Endothelial cell of umbilical vein (primary cell): ENCODE measurements around the gene PRSS21. TPM values are rescaled to one million over a fixed set of nuclear protein-coding genes. Genes with fewer than 3 reads are reported as not detected.

ENCODE experiments used
- BruUV-seq: library from RNA; stranded (reverse); fragments of 400-500 nt; replicated peaks from 2 replicates; lab custom pipeline; 2021; lab: Mats Ljungman, UMichigan
- CTCF ChIA-PET: fragments of 300-600, 350-600 bp; sonication (Branson Sonifier 250); formaldehyde crosslinking; loops from one replicate; lab custom pipeline; 2021; ENCODE audit warnings: antibody characterized with exemption, inconsistent platforms; lab: Charles Lee
- POLR2A ChIA-PET: fragments of 300-600, 350-600 bp; sonication (Branson Sonifier 250); formaldehyde crosslinking; loops from one replicate; lab custom pipeline; 2021; ENCODE audit warnings: antibody characterized with exemption, inconsistent platforms; lab: Charles Lee
- DNase-seq: peaks from one replicate; pipeline ENCODE4 v3.0.0-alpha.2; 2011; ENCODE audit warnings: low read depth, low spot score
- FAIRE-seq: peaks from 2 replicates; lab custom pipeline; 2011; peaks lifted over from hg19 to GRCh38; lab: Jason Lieb, UNC
- H2AFZ ChIP-seq: 2 replicates; pipeline ENCODE4 v1.6.0; 2012; ENCODE audit warnings: low read depth, low read length, control low read depth, inconsistent platforms
- H3K27ac ChIP-seq: 2 replicates; pipeline ENCODE4 v1.5.1; 2011; ENCODE audit warnings: low read depth, mild to moderate bottlenecking, control low read depth, low read length, moderate library complexity; ENCODE audit not compliant: insufficient read depth
- H3K27me3 ChIP-seq, 2 experiments: 2 replicates each; pipeline versions ENCODE4 v1.6.0 to v1.6.1; 2011; ENCODE audit warnings: low read length in 2 of 2, mixed read lengths in 1 of 2; ENCODE audit not compliant: control insufficient read depth in 2 of 2, insufficient read depth in 2 of 2
- H3K36me3 ChIP-seq, 2 experiments: 2 replicates in 1 of 2; 3 replicates in 1 of 2; pipeline ENCODE4 v1.5.1; 2011; ENCODE audit warnings: low read length in 2 of 2, mild to moderate bottlenecking in 1 of 2, moderate library complexity in 1 of 2; ENCODE audit not compliant: control insufficient read depth in 2 of 2, insufficient read depth in 2 of 2; ENCODE audit errors: extremely low read depth in 1 of 2
- H3K4me1 ChIP-seq: 3 replicates; pipeline ENCODE4 v1.5.1; 2011; ENCODE audit warnings: mild to moderate bottlenecking, low read length; ENCODE audit not compliant: control insufficient read depth, insufficient read depth; ENCODE audit errors: extremely low read depth
- H3K4me2 ChIP-seq: 2 replicates; pipeline ENCODE4 v1.6.1; 2011; ENCODE audit warnings: low read length, control low read depth, mixed read lengths; ENCODE audit not compliant: insufficient read depth
- H3K4me3 ChIP-seq, 3 experiments: fragments of 200-600 bp in 1 of 3; sonication (generic), shearing (Covaris generic) in 1 of 3; replicated peaks in 1 of 3; 2 replicates each; pipeline ENCODE4 v1.5.1; 2011 to 2016; ENCODE audit warnings: control low read depth in 3 of 3, low read length in 3 of 3, mild to moderate bottlenecking in 2 of 3, inconsistent platforms in 1 of 3, low read depth in 1 of 3, moderate library complexity in 1 of 3; ENCODE audit not compliant: insufficient read depth in 1 of 3
- H3K79me2 ChIP-seq: 2 replicates; pipeline ENCODE4 v1.6.0; 2012; ENCODE audit warnings: low read length, inconsistent platforms; ENCODE audit not compliant: control insufficient read depth, insufficient read depth
- H3K9ac ChIP-seq: replicated peaks from 2 replicates; pipeline ENCODE3; 2011; ENCODE audit warnings: low read length, control low read depth; ENCODE audit not compliant: insufficient read depth; ENCODE audit errors: extremely low read depth
- H3K9me1 ChIP-seq: replicated peaks from 3 replicates; pipeline ENCODE4 v1.6.0; 2011; ENCODE audit warnings: mild to moderate bottlenecking, low read length; ENCODE audit not compliant: control insufficient read depth, insufficient read depth; ENCODE audit errors: extremely low read depth
- H3K9me3 ChIP-seq: replicated peaks from 2 replicates; pipeline ENCODE4 v1.5.1; 2012; ENCODE audit warnings: low read length, inconsistent platforms; ENCODE audit not compliant: control insufficient read depth, insufficient read depth
- H4K20me1 ChIP-seq: replicated peaks from 2 replicates; pipeline ENCODE3; 2011; ENCODE audit warnings: mild to moderate bottlenecking, low read length; ENCODE audit not compliant: control insufficient read depth, insufficient read depth; ENCODE audit errors: extremely low read depth
- EZH2 ChIP-seq: IDR thresholded peaks from 2 replicates; pipeline ENCODE4 v1.6.1; 2012; ENCODE audit warnings: borderline replicate concordance, low read depth, mild to moderate bottlenecking, moderate library complexity, low read length, inconsistent platforms; ENCODE audit not compliant: severe bottlenecking
- FOS ChIP-seq: IDR thresholded peaks from 2 replicates; pipeline ENCODE4 v1.6.1; 2011; ENCODE audit warnings: mild to moderate bottlenecking, low read length, moderate library complexity, borderline replicate concordance; ENCODE audit not compliant: insufficient read depth
- GATA2 ChIP-seq: IDR thresholded peaks from 2 replicates; pipeline ENCODE4 v1.7.0; 2011; ENCODE audit warnings: low read depth, mild to moderate bottlenecking, moderate library complexity, mixed read lengths, low read length; ENCODE audit not compliant: insufficient read length, insufficient read depth
- JUN ChIP-seq: IDR thresholded peaks from 2 replicates; pipeline ENCODE4 v1.6.1; 2011; ENCODE audit warnings: borderline replicate concordance, low read depth; ENCODE audit not compliant: insufficient read length, insufficient read depth
- MAX ChIP-seq: IDR thresholded peaks from 2 replicates; pipeline ENCODE4 v1.6.1; 2011; ENCODE audit not compliant: insufficient read depth, insufficient read length
- MYC ChIP-seq: IDR thresholded peaks from one replicate; pipeline ENCODE4 v1.6.1; 2011; ENCODE audit warnings: mild to moderate bottlenecking, low read depth, low read length
- POLR2A ChIP-seq: IDR thresholded peaks from 2 replicates; pipeline ENCODE4 v1.6.1; 2012; ENCODE audit warnings: low read depth, mild to moderate bottlenecking, control low read depth, low read length
- POLR2AphosphoS5 ChIP-seq: IDR thresholded peaks from 2 replicates; pipeline ENCODE4 v1.6.1; 2012; ENCODE audit warnings: low read depth, mild to moderate bottlenecking, control low read depth, low read length, moderate library complexity; ENCODE audit not compliant: insufficient read depth
- dilution Hi-C: fragments of 300-500 bp; cut with MboI; formaldehyde crosslinking; loops from one replicate; pipeline ENCODE4 v1.15.0; 2019; ENCODE audit warnings: low sequenced_read_pairs; ENCODE audit not compliant: extremely low pct_ligation_motif_present
- intact Hi-C: fragments of 100-400 bp; cut with micrococcal nuclease; formaldehyde crosslinking; loops from one replicate; pipeline ENCODE4 v1.10.0; 2022
- polyA plus RNA-seq, 4 experiments: library from polyadenylated mRNA; depleted of rRNA in 3 of 4; stranded (reverse) in 3 of 4; unstranded in 1 of 4; fragments of >200 nt; gene quantifications; 2 replicates each; pipeline versions ENCODE4 v1.2.1 to v1.2.3, GENCODE V29; 2011 to 2012; ENCODE audit warnings: missing spikeins in 1 of 4
- total RNA-seq: library from RNA; stranded (reverse); gene quantifications from 2 replicates; pipeline ENCODE4 v1.2.3, GENCODE V29; 2021
- TF ChIP-seq, protein P1 (sequence below), 2 donors: IDR thresholded peaks; 1 replicate in 1 of 2; 2 replicates in 1 of 2; pipeline ENCODE4 v1.5.1; 2011; ENCODE audit warnings: low read length in 2 of 2, mild to moderate bottlenecking in 2 of 2, moderate library complexity in 2 of 2, control low read depth in 1 of 2, inconsistent platforms in 1 of 2, low read depth in 1 of 2; ENCODE audit not compliant: insufficient read depth in 1 of 2; ENCODE audit errors: extremely low read depth in 1 of 2

PRSS21 gene
- total and polyA plus RNA-seq, 2 donors (not counting 3 experiments of a cell fraction or from before 2014, with no cell fraction given), result 0.28 TPM; not detected in 1

DNA sequence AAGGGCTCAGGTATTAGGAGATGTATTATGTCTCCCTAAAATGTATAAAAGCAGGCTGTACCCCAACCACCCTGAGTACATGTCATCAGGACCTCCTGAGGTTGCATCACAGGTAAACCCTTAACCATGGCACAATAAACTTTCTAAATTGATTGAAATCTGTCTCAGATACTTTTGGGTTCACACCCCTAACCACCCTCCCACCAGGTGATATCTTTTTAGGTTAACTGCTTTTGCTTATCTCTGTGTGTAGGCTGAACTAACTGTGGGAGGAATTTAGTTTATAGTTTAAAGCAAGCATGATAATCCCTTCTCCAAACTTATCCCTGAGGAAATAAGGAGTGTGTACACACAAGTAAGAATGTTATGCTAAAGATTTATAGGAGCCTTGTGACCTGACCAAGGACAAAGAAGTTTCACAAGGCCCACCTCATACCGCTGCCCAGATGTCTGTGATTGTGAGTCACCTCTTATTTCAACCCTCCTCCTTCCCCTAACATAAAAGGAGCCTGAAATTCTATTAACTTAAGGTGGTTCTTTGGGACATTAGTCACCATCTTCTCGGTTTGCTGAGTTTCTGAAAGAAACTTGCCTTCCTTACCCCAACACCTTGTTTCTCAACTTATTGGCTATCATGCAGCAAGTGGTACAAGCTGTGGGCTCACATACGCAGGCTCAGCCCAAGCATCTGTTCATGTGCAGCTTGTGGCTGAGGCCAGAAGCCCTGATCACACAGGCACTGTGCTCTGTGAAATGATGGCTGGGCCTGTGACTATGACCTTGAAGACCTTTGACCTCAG lies 29.7 kb downstream of the PRSS21 start:
- H3K9me1 ChIP-seq, result no peaks in the 10 kb centered on the region
- no peaks in the 10 kb centered on the region for H3K36me3 ChIP-seq
- no peak overlapping the region for H2AFZ ChIP-seq
- no peaks in the 10 kb centered on the region for H3K9me3 ChIP-seq
- FAIRE-seq (no peak), DNase-seq (no peak)
- no peak overlapping the region for H3K4me3 ChIP-seq
- dilution Hi-C loops, result no loop called here
- no peak overlapping the region for H3K9ac ChIP-seq
- no TSS peak for BruUV-seq
- peaks cover 0 to 2% of the 10 kb centered on the region in 2 experiments for H3K27me3 ChIP-seq
- no peak overlapping the region for H3K27ac ChIP-seq
- H3K4me1 ChIP-seq, result peaks cover 10% of the 10 kb centered on the region
- H3K4me2 ChIP-seq, result no peak overlapping the region
- ChIA-PET POLR2A (no interaction called here), CTCF (no interaction called here)
- no peaks in the 10 kb centered on the region for H4K20me1 ChIP-seq
- H3K79me2 ChIP-seq, result no peaks in the 10 kb centered on the region
- peak; percentile 10 for TF ChIP-seq FOS
- TF ChIP-seq GATA2, result no peak
- intact Hi-C loops, result no loop called here

DNA sequence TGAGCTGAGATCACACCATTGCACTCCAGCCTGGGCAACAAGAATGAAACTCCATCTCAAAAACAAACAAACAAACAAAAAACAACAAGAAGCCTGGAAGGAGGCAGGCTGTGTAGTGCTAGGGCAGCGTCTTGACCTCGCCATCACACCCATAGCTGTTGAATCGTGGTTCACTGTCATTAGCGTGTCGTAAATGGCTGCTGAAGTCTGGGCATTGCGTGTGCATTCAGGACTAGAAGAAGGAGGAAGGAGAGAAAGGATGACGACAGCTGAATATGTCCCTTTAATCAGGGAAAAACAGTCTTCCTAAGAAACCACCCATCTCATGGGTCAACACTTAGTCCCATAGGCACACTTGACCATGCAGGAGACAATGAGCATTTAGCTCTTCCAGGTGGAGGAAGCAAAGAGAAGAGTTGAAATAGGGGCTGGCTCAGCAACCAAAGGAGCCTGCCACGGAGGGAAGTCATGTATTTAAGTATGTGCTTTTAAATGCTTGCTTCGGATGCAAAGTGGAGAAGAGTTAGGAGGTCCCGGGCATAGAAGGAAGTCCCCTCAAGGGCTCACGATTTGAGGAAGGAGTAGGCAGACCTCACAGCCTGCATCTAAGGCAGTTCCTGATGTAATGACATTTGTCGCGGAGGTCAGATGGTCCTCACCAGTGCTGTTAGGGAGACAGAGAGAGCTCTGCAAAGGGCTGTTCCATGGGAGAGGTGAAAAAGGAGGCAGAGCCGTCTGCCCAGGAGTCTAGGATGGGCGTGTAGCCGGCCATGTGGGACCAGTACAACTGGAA lies 32.1 kb downstream of the PRSS21 start:
- H3K9me1 ChIP-seq, result no peaks in the 10 kb centered on the region
- no peaks in the 10 kb centered on the region for H4K20me1 ChIP-seq
- H3K4me3 ChIP-seq, result no peak overlapping the region
- intact Hi-C loops, result no loop called here
- no peak overlapping the region for H3K27ac ChIP-seq
- no peaks in the 10 kb centered on the region for H3K9me3 ChIP-seq
- no peak overlapping the region for H3K4me2 ChIP-seq
- DNase-seq (no peak), FAIRE-seq (no peak)
- dilution Hi-C loops, result no loop called here
- ChIA-PET CTCF (interaction anchor here (1.3 to 2.4 kb wide), 2 partner anchors 10 to 19 kb away, joined by 5 to 15 read pairs; no protein-coding TSS in a partner anchor), POLR2A (no interaction called here)
- no peak overlapping the region for H2AFZ ChIP-seq
- H3K79me2 ChIP-seq, result no peaks in the 10 kb centered on the region
- H3K27me3 ChIP-seq, result peaks cover 0 to 2% of the 10 kb centered on the region in 2 experiments
- no peak for TF ChIP-seq POLR2AphosphoS5
- no peak for TF ChIP-seq POLR2A
- TF ChIP-seq GATA2, result no peak
- no peak for TF ChIP-seq JUN
- TF ChIP-seq, protein P1, sequence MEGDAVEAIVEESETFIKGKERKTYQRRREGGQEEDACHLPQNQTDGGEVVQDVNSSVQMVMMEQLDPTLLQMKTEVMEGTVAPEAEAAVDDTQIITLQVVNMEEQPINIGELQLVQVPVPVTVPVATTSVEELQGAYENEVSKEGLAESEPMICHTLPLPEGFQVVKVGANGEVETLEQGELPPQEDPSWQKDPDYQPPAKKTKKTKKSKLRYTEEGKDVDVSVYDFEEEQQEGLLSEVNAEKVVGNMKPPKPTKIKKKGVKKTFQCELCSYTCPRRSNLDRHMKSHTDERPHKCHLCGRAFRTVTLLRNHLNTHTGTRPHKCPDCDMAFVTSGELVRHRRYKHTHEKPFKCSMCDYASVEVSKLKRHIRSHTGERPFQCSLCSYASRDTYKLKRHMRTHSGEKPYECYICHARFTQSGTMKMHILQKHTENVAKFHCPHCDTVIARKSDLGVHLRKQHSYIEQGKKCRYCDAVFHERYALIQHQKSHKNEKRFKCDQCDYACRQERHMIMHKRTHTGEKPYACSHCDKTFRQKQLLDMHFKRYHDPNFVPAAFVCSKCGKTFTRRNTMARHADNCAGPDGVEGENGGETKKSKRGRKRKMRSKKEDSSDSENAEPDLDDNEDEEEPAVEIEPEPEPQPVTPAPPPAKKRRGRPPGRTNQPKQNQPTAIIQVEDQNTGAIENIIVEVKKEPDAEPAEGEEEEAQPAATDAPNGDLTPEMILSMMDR (IDR thresholded peaks at IDR 0.05; ENCODE audit: extremely low read depth in 1 of 2, insufficient read depth in 1 of 2, low read depth in 1 of 2, low read length in 2 of 2), result no peak
- TF ChIP-seq MAX, result no peak
- TF ChIP-seq EZH2, result no peak
- no peak for TF ChIP-seq MYC
- TF ChIP-seq FOS, result no peak
- no TSS peak for BruUV-seq
- H3K36me3 ChIP-seq, result no peaks in the 10 kb centered on the region
- H3K9ac ChIP-seq, result no peak overlapping the region
- H3K4me1 ChIP-seq, result no peaks in the 10 kb centered on the region
